HG02759 (cell line): ENCODE data around the gene TOM1L2.
"Not testable (repeated sequence)": the region's sequence is repeated elsewhere in the genome, so short reads cannot be mapped to it uniquely, and the experiment has no call there.

ENCODE experiments used
- ATAC-seq: cut with Tn5 transposase; IDR thresholded peaks from one replicate; pipeline ENCODE4 v1.9.1; 2021; ENCODE audit warnings: mild to moderate bottlenecking, moderate library complexity; ENCODE audit not compliant: unreplicated experiment

TOM1L2 gene

GRCh38 chr17:17971431-17972125, 622 bp downstream of the TOM1L2 start:
- ATAC-seq: no peak

GRCh38 chr17:17970699-17971430, 1.3 kb downstream of the TOM1L2 start:
- no peak for ATAC-seq

DNA sequence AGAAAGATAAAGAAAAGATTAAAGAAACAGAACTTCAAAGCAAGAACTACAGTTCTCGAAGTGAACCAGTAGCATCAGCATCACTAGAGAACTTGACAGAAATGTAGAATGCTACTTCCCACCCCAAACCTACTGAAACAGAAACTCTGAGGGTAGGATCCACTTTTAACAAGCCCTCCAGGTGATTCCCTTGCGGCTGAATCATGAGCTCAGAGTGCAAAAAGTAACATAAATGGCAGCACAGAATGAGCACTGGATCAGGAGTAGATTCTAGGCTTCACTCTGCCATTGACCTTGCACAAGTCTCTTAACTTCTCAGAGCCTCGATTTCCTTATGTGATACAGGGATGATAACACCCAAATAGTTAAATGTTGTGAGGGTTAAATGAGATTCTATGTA, 5.8 kb downstream of the TOM1L2 start:
- no peak for ATAC-seq

DNA sequence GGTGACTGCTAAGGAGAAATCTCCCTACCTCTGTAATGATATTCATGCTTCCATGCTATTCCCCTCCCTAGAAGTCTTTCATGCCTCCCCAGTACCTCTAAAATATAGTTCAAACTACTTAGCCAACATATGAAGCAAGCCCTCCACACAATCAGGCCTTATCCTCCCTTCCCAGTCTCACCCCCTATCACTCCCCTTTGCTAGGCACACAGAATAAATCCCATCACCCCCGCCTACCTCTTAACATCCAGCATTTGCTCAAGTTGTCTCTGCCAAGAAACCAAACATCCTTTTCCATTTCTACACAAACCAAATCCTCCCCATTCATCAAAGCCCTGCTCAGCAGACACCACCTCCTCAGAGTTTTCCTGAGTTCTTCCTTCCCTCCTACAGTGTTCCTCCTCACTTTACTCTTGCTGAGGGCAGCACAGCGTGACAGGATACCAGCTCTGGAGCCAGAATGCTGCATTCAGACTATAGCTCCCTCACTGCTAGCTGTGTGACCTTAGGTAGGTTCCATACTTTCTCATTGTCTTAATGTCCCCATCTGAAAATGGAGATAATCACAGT, 7.0 kb downstream of the TOM1L2 start:
- ATAC-seq: no peak

DNA sequence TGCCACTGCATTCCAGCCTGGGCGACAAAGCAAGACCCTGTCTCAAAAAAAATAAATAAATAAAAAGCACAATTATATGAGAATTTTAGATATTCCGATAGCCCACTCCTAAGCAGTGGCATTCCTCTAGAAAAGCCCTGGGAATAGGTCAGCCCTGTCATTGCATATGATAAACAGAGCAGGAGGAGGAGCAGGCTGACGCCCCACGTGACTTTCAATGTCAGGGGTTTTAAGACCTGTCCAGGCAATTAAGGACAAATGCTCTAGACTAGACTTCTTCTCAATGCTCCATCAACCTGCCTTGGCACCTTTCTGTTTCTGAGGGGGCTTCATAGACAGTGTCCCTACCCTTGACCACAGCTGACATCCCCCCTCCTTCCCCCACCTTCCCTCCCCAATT, 7.5 kb downstream of the TOM1L2 start:
- ATAC-seq: no peak

- ATAC-seq: no peak
Observed at GRCh38 chr17:17963694-17964436, 8.3 kb downstream of the TOM1L2 start.

DNA sequence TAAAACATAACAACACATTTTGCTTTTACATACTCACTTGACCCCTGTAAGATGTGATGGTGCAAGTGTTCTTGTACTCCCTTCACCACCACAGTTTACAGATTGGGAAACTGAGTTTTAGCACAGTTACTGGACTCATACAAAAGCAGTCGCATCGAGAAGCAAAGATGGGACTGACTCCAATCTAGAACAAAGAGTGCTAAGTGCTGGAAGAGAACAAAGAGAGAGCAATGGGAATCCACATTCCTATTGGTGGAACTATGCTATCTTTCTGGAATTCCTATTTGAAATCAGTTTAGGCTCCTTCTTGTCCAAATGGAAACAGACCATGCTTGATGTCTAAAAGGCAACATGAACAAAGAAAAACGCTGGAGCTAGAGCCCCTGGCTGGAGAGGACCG, 9.1 kb downstream of the TOM1L2 start:
- no peak for ATAC-seq

GRCh38 chr17:17960500-17961030, 11.6 kb downstream of the TOM1L2 start:
- no peak for ATAC-seq

GRCh38 chr17:17959520-17960361, 12.5 kb downstream of the TOM1L2 start:
- ATAC-seq: peak; percentile 73

GRCh38 chr17:17958982-17959381, 13.2 kb downstream of the TOM1L2 start:
- ATAC-seq: no peak

DNA sequence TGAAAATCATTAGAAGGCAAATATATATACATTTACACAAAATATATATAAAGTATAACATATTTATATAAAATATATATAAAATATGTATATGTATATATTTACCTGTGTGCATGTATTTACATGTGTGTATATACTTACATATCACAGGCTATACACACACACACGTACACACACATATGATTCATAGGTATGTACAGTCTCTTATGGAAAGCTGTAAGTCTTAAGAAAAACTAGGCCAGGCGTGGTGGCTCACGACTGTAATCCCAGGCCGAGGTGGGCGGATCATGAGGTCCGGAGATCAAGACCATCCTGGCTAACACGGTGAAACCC, 14.7 kb downstream of the TOM1L2 start:
- ATAC-seq: no peak

GRCh38 chr17:17955790-17956341, 16.3 kb downstream of the TOM1L2 start:
- ATAC-seq: not testable (repeated sequence)

DNA sequence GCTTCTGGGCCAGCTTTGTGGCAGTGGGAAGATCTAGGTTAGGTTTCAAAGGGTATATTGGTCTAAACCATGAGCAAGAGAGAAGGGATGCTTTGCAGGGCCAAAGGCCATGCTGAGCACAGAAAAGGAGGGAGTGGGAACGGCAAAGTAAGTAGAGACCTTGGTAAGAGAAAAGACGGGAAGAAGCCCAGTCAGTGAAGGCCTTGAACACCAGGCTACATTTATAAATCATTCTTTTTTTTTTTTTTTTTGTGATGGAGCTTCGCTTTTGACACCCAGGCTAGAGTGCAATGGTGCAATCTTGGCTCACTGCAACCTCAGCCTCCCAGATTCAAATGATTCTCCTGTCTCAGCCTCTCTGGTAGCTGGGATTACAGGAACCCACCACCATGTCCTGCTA, 18.1 kb downstream of the TOM1L2 start:
- ATAC-seq: no peak

- no peak for ATAC-seq
Observed at GRCh38 chr17:17952691-17953090, 19.5 kb downstream of the TOM1L2 start.

GRCh38 chr17:17951524-17951923, 20.7 kb downstream of the TOM1L2 start:
- no peak for ATAC-seq

GRCh38 chr17:17950806-17951205, 21.4 kb downstream of the TOM1L2 start:
- ATAC-seq: no peak

DNA sequence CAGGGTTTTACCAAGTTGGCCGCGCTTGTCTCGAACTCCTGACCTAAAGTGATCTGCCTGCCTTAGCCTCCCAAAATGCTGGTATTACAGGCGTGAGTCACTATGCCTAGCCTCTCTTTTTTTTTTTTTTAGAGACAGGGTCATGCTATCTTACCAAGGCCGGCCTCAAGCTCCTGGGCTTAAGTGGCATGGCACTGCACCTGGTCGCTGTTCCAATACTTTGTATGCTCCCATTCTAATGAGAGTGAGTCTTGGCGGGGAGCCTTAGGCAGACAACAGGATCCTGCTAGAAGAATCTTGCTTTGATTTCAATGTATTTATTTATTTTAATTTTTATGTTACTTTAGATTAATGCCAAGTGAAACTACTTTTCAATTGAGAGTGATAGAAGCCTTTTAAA, 21.9 kb downstream of the TOM1L2 start:
- ATAC-seq: no peak

DNA sequence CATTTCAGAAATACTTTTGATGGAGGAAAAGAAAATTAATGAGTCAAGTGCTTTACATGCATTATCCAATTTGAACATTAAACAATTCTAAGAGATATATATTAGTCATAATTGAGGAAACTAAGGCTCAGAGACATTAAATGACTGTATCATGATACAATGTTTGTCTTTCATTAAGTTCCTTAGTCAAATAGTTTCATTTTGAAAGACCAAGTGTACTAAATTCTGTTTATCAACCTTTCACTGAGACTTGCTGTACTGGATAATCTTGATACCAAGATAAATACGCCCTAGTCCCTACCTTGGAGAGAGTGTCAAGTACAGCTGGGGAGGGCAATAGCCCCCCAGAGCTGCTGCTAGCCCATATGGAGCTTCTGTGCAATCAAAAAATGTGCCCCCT, 24.2 kb downstream of the TOM1L2 start:
- ATAC-seq: no peak

- ATAC-seq: no peak
Observed at GRCh38 chr17:17947309-17947708, 24.9 kb downstream of the TOM1L2 start.

- no peak for ATAC-seq
Observed at GRCh38 chr17:17946093-17946492, 26.1 kb downstream of the TOM1L2 start.
